HepG2 (cell line): ENCODE measurements around the gene TMEM223. TPM values are rescaled to one million over a fixed set of nuclear protein-coding genes. Genes with fewer than 3 reads are reported as not detected.

Experiments used
- ATAC-seq: fragments of 200-7000 bp; cut with Tn5 transposase; 3 replicates; pipeline ENCODE4 v1.9.1; 2020; ENCODE audit warnings: mild to moderate bottlenecking, moderate library complexity
- BruUV-seq: library from RNA; stranded (reverse); fragments of 400-500 nt; replicated peaks from 2 replicates; lab custom pipeline; 2021; lab: Mats Ljungman, UMichigan
- CTCF ChIA-PET: fragments of 300-600 bp; formaldehyde crosslinking; extraction: SDS; loops from one replicate; lab custom pipeline; 2021; ENCODE audit warnings: low total read pairs, inconsistent platforms, low intra/inter-chr PET ratio; lab: Yijun Ruan, JAX
- POLR2A ChIA-PET: fragments of 350-600 bp; sonication (Branson Sonifier 250); formaldehyde crosslinking; loops from one replicate; lab custom pipeline; 2020; ENCODE audit warnings: antibody characterized with exemption, inconsistent platforms; lab: Yijun Ruan, JAX
- DNase-seq: peaks from one replicate; pipeline ENCODE4 v3.0.0-alpha.2; 2015; ENCODE audit warnings: low spot score
- FAIRE-seq: peaks from 3 replicates; lab custom pipeline; 2011; peaks lifted over from hg19 to GRCh38; lab: Jason Lieb, UNC
- H2AFZ ChIP-seq: one replicate; pipeline ENCODE4 v1.6.1; 2011; ENCODE audit warnings: low read length, inconsistent platforms
- H3K27ac ChIP-seq: fragments of 300-600 bp; 3 replicates; pipeline ENCODE4 v1.8.0; 2011; ENCODE audit warnings: mixed run types, mild to moderate bottlenecking, mixed read lengths, low read length, inconsistent platforms; ENCODE audit not compliant: insufficient read depth; ENCODE audit errors: extremely low read length
- H3K27me3 ChIP-seq, 2 experiments: fragments of 200-600 bp in 1 of 2; 2 replicates in 1 of 2; 3 replicates in 1 of 2; pipeline versions ENCODE4 v1.6.0 to v1.8.0; 2011; ENCODE audit warnings: low read length in 2 of 2, mild to moderate bottlenecking in 2 of 2, moderate library complexity in 2 of 2, inconsistent platforms in 1 of 2; ENCODE audit not compliant: insufficient read depth in 2 of 2, control insufficient read depth in 1 of 2
- H3K36me3 ChIP-seq, 2 experiments: fragments of 200-600 bp in 1 of 2; replicated peaks in 1 of 2; 2 replicates in 1 of 2; 3 replicates in 1 of 2; pipeline versions ENCODE4 v1.5.1 to v1.8.0; 2011; ENCODE audit warnings: low read length in 2 of 2, inconsistent platforms in 1 of 2; ENCODE audit not compliant: insufficient read depth in 2 of 2, control insufficient read depth in 1 of 2
- H3K4me1 ChIP-seq: 2 replicates; pipeline ENCODE4 v1.5.1; 2012; ENCODE audit warnings: low read length, inconsistent platforms; ENCODE audit not compliant: insufficient read depth
- H3K4me2 ChIP-seq: 2 replicates; pipeline ENCODE4 v1.6.0; 2011; ENCODE audit warnings: low read depth, low read length, inconsistent platforms
- H3K4me3 ChIP-seq, 3 experiments: fragments of 200-600 bp in 1 of 3; sonication (generic), shearing (Covaris generic) in 1 of 3; replicated peaks in 1 of 3; 2 replicates each; pipeline ENCODE4 v1.5.1; 2011 to 2016; ENCODE audit warnings: low read length in 3 of 3, inconsistent platforms in 2 of 3, low read depth in 2 of 3, mild to moderate bottlenecking in 2 of 3, control low read depth in 1 of 3, mixed read lengths in 1 of 3; ENCODE audit not compliant: insufficient read depth in 1 of 3
- H3K79me2 ChIP-seq: one replicate; pipeline ENCODE4 v1.6.1; 2011; ENCODE audit warnings: low read length, inconsistent platforms; ENCODE audit not compliant: insufficient read depth
- H3K9ac ChIP-seq: 2 replicates; pipeline ENCODE4 v1.6.0; 2011; ENCODE audit warnings: mild to moderate bottlenecking, low read depth, low read length, inconsistent platforms; ENCODE audit not compliant: insufficient read depth
- H3K9me3 ChIP-seq: 2 replicates; pipeline ENCODE4 v1.5.1; 2012; ENCODE audit warnings: mild to moderate bottlenecking, low read length
- H4K20me1 ChIP-seq: 2 replicates; pipeline ENCODE4 v1.6.0; 2011; ENCODE audit warnings: inconsistent platforms, mild to moderate bottlenecking, low read length, moderate library complexity; ENCODE audit not compliant: insufficient read depth
- ADNP ChIP-seq: sonication (generic); formaldehyde crosslinking; IDR thresholded peaks from 2 replicates; pipeline ENCODE4 v1.4.0; 2020; ENCODE audit warnings: missing genetic modification reagents
- DZIP1 ChIP-seq: sonication (generic); formaldehyde crosslinking; IDR thresholded peaks from 2 replicates; pipeline ENCODE4 v1.5.0; 2020; ENCODE audit warnings: mild to moderate bottlenecking, missing genetic modification reagents
- ZFP90 ChIP-seq: sonication (generic); formaldehyde crosslinking; IDR thresholded peaks from 2 replicates; pipeline ENCODE4 v1.8.0; 2022; ENCODE audit warnings: missing genetic modification reagents, mild to moderate bottlenecking, inconsistent platforms, borderline replicate concordance
- ZNF160 ChIP-seq: sonication (generic); formaldehyde crosslinking; IDR thresholded peaks from 2 replicates; pipeline ENCODE4 v1.8.0; 2022; ENCODE audit warnings: mild to moderate bottlenecking, inconsistent platforms, missing genetic modification reagents
- ZNF280B ChIP-seq: sonication (generic); formaldehyde crosslinking; IDR thresholded peaks from 2 replicates; pipeline ENCODE4 v1.5.0; 2020; ENCODE audit warnings: missing genetic modification reagents, mild to moderate bottlenecking, borderline replicate concordance
- ZNF552 ChIP-seq: sonication (generic); formaldehyde crosslinking; IDR thresholded peaks from 2 replicates; pipeline ENCODE4 v1.9.0; 2022; ENCODE audit warnings: missing genetic modification reagents, mild to moderate bottlenecking, borderline replicate concordance
- ZNF646 ChIP-seq: sonication (generic); formaldehyde crosslinking; IDR thresholded peaks from 2 replicates; pipeline ENCODE4 v1.9.0; 2021; ENCODE audit warnings: mild to moderate bottlenecking, missing genetic modification reagents
- WGBS: methylation state at CpG from one replicate; pipeline ENCODE4 v1.1.6; 2017; ENCODE audit warnings: low lambda C conversion rate; 5-methylcytosine and 5-hydroxymethylcytosine counted together
- in situ Hi-C: cut with HindIII; loops from 2 replicates; pipeline ENCODE4 v1.10.0; 2017; ENCODE audit warnings: low pct_unique_long_range_greater_than_20kb; ENCODE audit not compliant: extremely low pct_ligation_motif_present
- intact Hi-C: fragments of 100-400 bp; cut with micrococcal nuclease; formaldehyde crosslinking; loops from one replicate; pipeline ENCODE4 v1.10.0; 2022; ENCODE audit not compliant: unreplicated experiment
- polyA plus RNA-seq, 8 experiments: library from polyadenylated mRNA; depleted of rRNA in 3 of 8; stranded (reverse) in 7 of 8; unstranded in 1 of 8; fragments of >200 nt; fragmentation: Illumina TruSeq in 4 of 8; extraction: Trizol in 4 of 8; gene quantifications; 2 replicates each; pipeline versions ENCODE4 v1.2.1 to v1.2.3, GENCODE V29; 2011 to 2016; ENCODE audit warnings: low read depth in 4 of 8, missing spikeins in 1 of 8, mixed read lengths in 1 of 8; ENCODE audit not compliant: insufficient read depth in 1 of 8
- total RNA-seq, 5 experiments: library from RNA; depleted of rRNA; stranded (reverse); fragments of >200 nt; fragmentation: Illumina TruSeq; extraction: Trizol; gene quantifications; 2 replicates each; pipeline ENCODE4 v1.2.3, GENCODE V29; 2016; ENCODE audit warnings: low read depth in 1 of 5

Gene TMEM223
- total and polyA plus RNA-seq, 2 of the 13 experiments (the other 11 are each of a cell fraction or from before 2014, with no cell fraction given) = 19.5 to 24.9 TPM

GRCh38 chr11:62786318-62787004 is 5.3 kb downstream of the TMEM223 start (continued):
- TF ChIP-seq ZNF552 (CRISPR knock-in tag) = 0 out of 2 replicates have a peak, but pooled peaks have one; percentile 63
- 0 out of 2 replicates have a peak, but pooled peaks have one; percentile 9 for TF ChIP-seq ZNF160 (CRISPR knock-in tag)

GRCh38 chr11:62782753-62783152 is 9.1 kb downstream of the TMEM223 start:
- no peak for TF ChIP-seq ZFP90 (CRISPR knock-in tag)
- no peak for TF ChIP-seq DZIP1 (CRISPR knock-in tag)
- TF ChIP-seq ZNF646 (CRISPR knock-in tag) = no peak
- no peak for TF ChIP-seq ZNF280B (CRISPR knock-in tag)
- TF ChIP-seq ADNP (CRISPR knock-in tag) = no peak
- no peaks in the 10 kb centered on the region; a peak in 1 of 5 replicates for H3K27me3 ChIP-seq
- in situ Hi-C loops = no loop called here
- H2AFZ ChIP-seq = no peak overlapping the region
- no peaks in the 10 kb centered on the region for H4K20me1 ChIP-seq
- POLR2A ChIA-PET = no interaction called here
- intact Hi-C loops = no loop called here
- peaks cover 2% of the 10 kb centered on the region for H3K79me2 ChIP-seq
- H3K36me3 ChIP-seq = peaks cover 9 to 23% of the 10 kb centered on the region in 2 experiments
- CTCF ChIA-PET = no interaction called here
- 97% methylated on average over 4 of the region's 7 CpGs for WGBS
- no peak overlapping the region for H3K4me3 ChIP-seq
- ATAC-seq (no peak), DNase-seq (no peak), FAIRE-seq (no peak)
- no peak overlapping the region for H3K4me2 ChIP-seq
- no peak overlapping the region for H3K27ac ChIP-seq
- BruUV-seq = no TSS peak
- peaks cover 10% of the 10 kb centered on the region for H3K4me1 ChIP-seq
- H3K9me3 ChIP-seq = no peaks in the 10 kb centered on the region
- no peak overlapping the region for H3K9ac ChIP-seq
